PC-9 (cell line): ENCODE results near the gene TRAPPC10.

Experiments
- EZH2 ChIP-seq: fragments of 200-600 bp; sonication (generic); IDR thresholded peaks from 2 replicates; pipeline ENCODE4 v1.8.0; 2017; ENCODE audit warnings: antibody characterized with exemption, low read depth
- TF ChIP-seq, protein P1 (sequence below): fragments of 200-600 bp; sonication (generic); conservative IDR thresholded peaks from 2 replicates; pipeline ENCODE4 v1.6.1; 2017; ENCODE audit warnings: mixed run types, antibody characterized with exemption, mild to moderate bottlenecking, moderate library complexity

DNA sequence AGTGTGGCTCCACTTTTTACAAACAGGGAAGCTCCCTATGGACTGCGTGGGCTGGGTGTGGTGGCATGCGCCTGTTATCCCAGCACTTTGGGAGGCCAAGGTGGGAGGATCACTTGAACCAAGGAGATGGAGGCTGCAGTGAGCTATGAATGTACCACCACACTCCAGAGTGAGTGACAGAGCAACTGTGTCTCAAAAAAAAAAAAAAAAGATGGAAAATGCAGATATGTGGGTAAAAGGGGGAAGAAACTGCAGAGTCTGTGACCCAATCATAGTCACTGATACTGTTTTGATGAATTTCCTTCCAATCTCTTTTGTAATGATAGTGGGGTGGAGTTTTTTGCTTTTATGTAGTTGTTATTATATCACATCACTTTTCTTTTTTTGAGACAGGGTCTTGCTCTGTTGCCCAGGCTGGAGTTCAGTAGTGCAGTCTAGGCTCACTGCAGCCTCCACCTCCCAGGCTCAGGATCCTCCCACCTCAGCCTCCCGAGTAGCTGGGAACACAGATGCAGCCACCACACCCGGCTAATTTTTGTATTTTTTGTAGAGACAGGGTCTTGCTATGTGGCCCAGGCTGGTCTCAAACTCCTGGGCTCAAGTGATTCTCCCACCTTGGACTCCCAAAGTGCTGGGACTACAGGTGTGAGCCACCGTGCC lies 8.7 kb upstream of the TRAPPC10 start:
- TF ChIP-seq, protein P1, sequence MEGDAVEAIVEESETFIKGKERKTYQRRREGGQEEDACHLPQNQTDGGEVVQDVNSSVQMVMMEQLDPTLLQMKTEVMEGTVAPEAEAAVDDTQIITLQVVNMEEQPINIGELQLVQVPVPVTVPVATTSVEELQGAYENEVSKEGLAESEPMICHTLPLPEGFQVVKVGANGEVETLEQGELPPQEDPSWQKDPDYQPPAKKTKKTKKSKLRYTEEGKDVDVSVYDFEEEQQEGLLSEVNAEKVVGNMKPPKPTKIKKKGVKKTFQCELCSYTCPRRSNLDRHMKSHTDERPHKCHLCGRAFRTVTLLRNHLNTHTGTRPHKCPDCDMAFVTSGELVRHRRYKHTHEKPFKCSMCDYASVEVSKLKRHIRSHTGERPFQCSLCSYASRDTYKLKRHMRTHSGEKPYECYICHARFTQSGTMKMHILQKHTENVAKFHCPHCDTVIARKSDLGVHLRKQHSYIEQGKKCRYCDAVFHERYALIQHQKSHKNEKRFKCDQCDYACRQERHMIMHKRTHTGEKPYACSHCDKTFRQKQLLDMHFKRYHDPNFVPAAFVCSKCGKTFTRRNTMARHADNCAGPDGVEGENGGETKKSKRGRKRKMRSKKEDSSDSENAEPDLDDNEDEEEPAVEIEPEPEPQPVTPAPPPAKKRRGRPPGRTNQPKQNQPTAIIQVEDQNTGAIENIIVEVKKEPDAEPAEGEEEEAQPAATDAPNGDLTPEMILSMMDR: no peak
- TF ChIP-seq EZH2: no peak
